ENCODE results near the gene CYP1B1. TPM values are rescaled to one million over a fixed set of nuclear protein-coding genes. Genes with fewer than 3 reads are reported as not detected.

The CYP1B1 gene
- polyA plus RNA-seq, 3 donors from 2014 or later: 0.49 to 1.7 (median 1.2) TPM

DNA sequence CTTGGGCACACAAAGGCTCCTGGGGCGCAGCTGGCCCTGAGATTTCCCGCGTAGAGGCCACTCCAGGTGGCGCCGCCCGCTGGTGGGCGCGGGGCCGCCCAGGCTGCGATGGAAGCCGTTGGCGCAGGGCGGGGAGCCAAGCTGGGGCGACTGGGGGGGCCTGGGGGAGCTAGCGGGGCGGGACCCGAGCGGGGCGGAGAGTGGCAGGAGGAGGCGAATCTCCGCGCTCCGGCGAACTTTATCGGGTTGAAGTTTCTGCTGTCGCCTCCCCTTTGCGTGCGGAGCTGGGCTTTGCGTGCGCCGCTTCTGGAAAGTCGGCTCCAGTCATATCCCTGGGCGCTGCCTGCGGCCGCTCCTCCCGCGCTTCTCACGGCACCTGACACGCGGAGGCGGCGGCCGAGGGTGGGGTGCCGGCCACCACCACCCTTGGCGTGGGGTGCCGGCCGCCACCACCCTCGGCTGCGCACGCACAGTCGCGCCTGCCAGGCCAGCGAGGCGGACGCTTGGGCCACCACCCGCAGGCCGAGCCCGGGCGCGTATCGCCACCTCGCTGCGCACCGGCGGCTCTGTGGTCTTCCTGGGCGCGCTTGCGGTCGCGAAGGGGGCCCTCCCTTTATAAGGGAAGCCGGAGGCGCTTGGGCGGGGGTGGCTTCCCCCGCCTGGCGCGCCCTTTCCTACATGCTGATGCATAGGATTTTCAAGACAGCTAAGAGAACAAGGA is 919 bp upstream of the CYP1B1 start:
- DNase-seq: no peak
- H3K36me3 Mint-ChIP-seq: no peaks in the 10 kb centered on the region
- H3K4me3 Mint-ChIP-seq: peak overlapping the region in 4 of 5 donors; percentile 32 to 50 (median 46)
- H3K27me3 Mint-ChIP-seq (ENCODE audit: low read depth in 3 of 3): peaks cover 10 to 23% (median 17%) of the 10 kb centered on the region in 3 donors
- H3K4me1 Mint-ChIP-seq: peaks cover 7 to 9% of the 10 kb centered on the region in 2 donors
- no peak overlapping the region for H3K27ac Mint-ChIP-seq
- no peaks in the 10 kb centered on the region for H3K9me3 Mint-ChIP-seq

- Mint-ChIP-seq H3K36me3 (no peaks in the 10 kb centered on the region), H3K9me3 (no peaks in the 10 kb centered on the region), H3K4me1 (peaks cover 7 to 9% of the 10 kb centered on the region in 2 donors), H3K27ac (no peak overlapping the region), H3K4me3 (peak overlapping the region in 4 of 5 donors; percentile 32 to 50 (median 46)), H3K27me3 (ENCODE audit: low read depth in 3 of 3) (peaks cover 10 to 23% (median 17%) of the 10 kb centered on the region in 3 donors)
- no peak for DNase-seq
Measured at GRCh38 chr2:38076152-38076709, 280 bp upstream of the CYP1B1 start.

- no peak overlapping the region for H3K4me3 Mint-ChIP-seq
- H3K27ac Mint-ChIP-seq: no peak overlapping the region
- peaks cover 7 to 9% of the 10 kb centered on the region in 2 donors for H3K4me1 Mint-ChIP-seq
- H3K27me3 Mint-ChIP-seq (ENCODE audit: low read depth in 3 of 3): peaks cover 8 to 19% (median 17%) of the 10 kb centered on the region in 3 donors
- H3K36me3 Mint-ChIP-seq: no peaks in the 10 kb centered on the region
- no peak for DNase-seq
- no peaks in the 10 kb centered on the region for H3K9me3 Mint-ChIP-seq
Measured at GRCh38 chr2:38074764-38075506, 1.0 kb downstream of the CYP1B1 start.

- H3K4me1 Mint-ChIP-seq: peaks cover 7 to 9% of the 10 kb centered on the region in 2 donors
- no peak overlapping the region for H3K27ac Mint-ChIP-seq
- peak overlapping the region in 1 of 5 donors; percentile 30 for H3K4me3 Mint-ChIP-seq
- no peaks in the 10 kb centered on the region for H3K9me3 Mint-ChIP-seq
- DNase-seq: no peak
- H3K36me3 Mint-ChIP-seq: no peaks in the 10 kb centered on the region
- peaks cover 8 to 19% (median 17%) of the 10 kb centered on the region in 3 donors for H3K27me3 Mint-ChIP-seq (ENCODE audit: low read depth in 3 of 3)
Measured at GRCh38 chr2:38074058-38074763, 1.7 kb downstream of the CYP1B1 start.

- Mint-ChIP-seq H3K27ac (no peak overlapping the region), H3K36me3 (no peaks in the 10 kb centered on the region), H3K9me3 (no peaks in the 10 kb centered on the region), H3K4me3 (peak overlapping the region in 1 of 5 donors; percentile 30), H3K4me1 (peaks cover 7 to 9% of the 10 kb centered on the region in 2 donors), H3K27me3 (ENCODE audit: low read depth in 3 of 3) (peaks cover 7 to 19% (median 17%) of the 10 kb centered on the region in 3 donors)
- no peak for DNase-seq
Measured at GRCh38 chr2:38073211-38074057, 2.5 kb downstream of the CYP1B1 start.

- H3K27ac Mint-ChIP-seq: no peak overlapping the region
- DNase-seq: no peak
- no peak overlapping the region for H3K4me3 Mint-ChIP-seq
- no peaks in the 10 kb centered on the region for H3K9me3 Mint-ChIP-seq
- H3K27me3 Mint-ChIP-seq (ENCODE audit: low read depth in 3 of 3): peaks cover 1 to 15% (median 10%) of the 10 kb centered on the region in 3 donors
- peaks cover 5 to 7% of the 10 kb centered on the region in 2 donors for H3K4me1 Mint-ChIP-seq
- H3K36me3 Mint-ChIP-seq: no peaks in the 10 kb centered on the region
Measured at GRCh38 chr2:38070438-38070837, 5.5 kb downstream of the CYP1B1 start.

- no peaks in the 10 kb centered on the region for H3K36me3 Mint-ChIP-seq
- H3K27me3 Mint-ChIP-seq (ENCODE audit: low read depth in 3 of 3): peaks cover 2 to 4% (median 3%) of the 10 kb centered on the region in 3 donors
- H3K27ac Mint-ChIP-seq: no peak overlapping the region
- no peak for DNase-seq
- no peaks in the 10 kb centered on the region for H3K4me1 Mint-ChIP-seq
- no peak overlapping the region for H3K4me3 Mint-ChIP-seq
- no peaks in the 10 kb centered on the region for H3K9me3 Mint-ChIP-seq
Measured at GRCh38 chr2:38068234-38068633, 7.7 kb downstream of the CYP1B1 start.

DNA sequence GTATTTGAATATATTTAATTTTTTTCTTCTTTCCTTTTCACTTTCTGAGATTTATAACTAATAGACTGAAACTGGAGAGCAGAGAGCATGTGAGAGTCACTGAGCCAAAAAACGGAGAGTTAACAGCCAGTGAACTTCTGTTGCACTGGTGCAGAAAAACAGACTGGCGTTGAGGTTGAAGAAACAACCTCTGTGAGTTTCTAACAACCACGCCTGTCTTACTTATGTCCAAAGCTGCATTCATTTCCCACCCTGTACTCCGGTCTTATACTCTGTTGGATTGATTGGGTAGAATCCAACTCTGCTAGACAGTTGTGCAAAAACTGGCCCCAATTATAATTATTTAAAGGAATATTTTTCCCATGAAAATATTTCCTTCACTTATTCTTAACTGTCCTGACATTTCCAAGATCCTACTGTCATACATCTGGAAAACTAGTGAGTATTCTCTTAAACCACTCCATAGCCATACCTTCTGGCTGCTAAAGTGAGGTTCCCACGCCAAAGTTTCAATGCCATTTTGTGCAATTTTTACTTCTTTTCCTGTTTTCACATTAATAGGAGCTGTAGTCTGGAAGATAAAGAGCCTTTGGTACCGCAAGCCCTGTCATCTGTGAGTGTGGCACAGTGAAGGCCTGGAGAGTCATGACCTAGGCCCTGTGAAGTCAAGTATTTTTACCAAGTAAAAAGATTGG is 9.4 kb downstream of the CYP1B1 start:
- no peaks in the 10 kb centered on the region for H3K4me1 Mint-ChIP-seq
- DNase-seq: no peak
- H3K4me3 Mint-ChIP-seq: no peak overlapping the region
- H3K27ac Mint-ChIP-seq: no peak overlapping the region
- peaks cover 0 to 2% (median 1%) of the 10 kb centered on the region in 3 donors for H3K27me3 Mint-ChIP-seq (ENCODE audit: low read depth in 3 of 3)
- no peaks in the 10 kb centered on the region for H3K9me3 Mint-ChIP-seq
- H3K36me3 Mint-ChIP-seq: no peaks in the 10 kb centered on the region

GRCh38 chr2:38065502-38066135 is 10.3 kb downstream of the CYP1B1 start:
- no peaks in the 10 kb centered on the region for H3K36me3 Mint-ChIP-seq
- no peak overlapping the region for H3K27ac Mint-ChIP-seq
- no peaks in the 10 kb centered on the region for H3K9me3 Mint-ChIP-seq
- no peaks in the 10 kb centered on the region for H3K4me1 Mint-ChIP-seq
- DNase-seq: no peak
- H3K4me3 Mint-ChIP-seq: no peak overlapping the region
- H3K27me3 Mint-ChIP-seq (ENCODE audit: low read depth in 3 of 3): peaks cover 0 to 2% (median 1%) of the 10 kb centered on the region in 3 donors

- H3K4me1 Mint-ChIP-seq: no peaks in the 10 kb centered on the region
- no peak overlapping the region for H3K4me3 Mint-ChIP-seq
- H3K27ac Mint-ChIP-seq: no peak overlapping the region
- H3K27me3 Mint-ChIP-seq (ENCODE audit: low read depth in 3 of 3): peaks cover 0 to 2% (median 1%) of the 10 kb centered on the region in 3 donors
- no peak for DNase-seq
- no peaks in the 10 kb centered on the region for H3K36me3 Mint-ChIP-seq
- no peaks in the 10 kb centered on the region for H3K9me3 Mint-ChIP-seq
Measured at GRCh38 chr2:38064801-38065501, 11.0 kb downstream of the CYP1B1 start.

- Mint-ChIP-seq H3K4me1 (no peaks in the 10 kb centered on the region), H3K9me3 (no peaks in the 10 kb centered on the region), H3K27me3 (ENCODE audit: low read depth in 3 of 3) (peaks cover 1 to 10% (median 6%) of the 10 kb centered on the region in 3 donors), H3K4me3 (no peak overlapping the region), H3K36me3 (no peaks in the 10 kb centered on the region), H3K27ac (no peak overlapping the region)
- no peak for DNase-seq
Measured at GRCh38 chr2:38060236-38061018, 15.5 kb downstream of the CYP1B1 start.

Data from immature natural killer cell (primary cell).